Measurements from ENCODE around the gene PARD3.

GRCh38 chr10:34272316-34272715, 542.8 kb downstream of the PARD3 start:
- TF ChIP-seq CTCF (IDR thresholded peaks at IDR 0.05) (no peak), POLR2A (IDR thresholded peaks at IDR 0.05) (no peak)
